ENCODE data around the gene COQ10B. TPM values are rescaled to one million over a fixed set of nuclear protein-coding genes. Genes with fewer than 3 reads are reported as not detected.

COQ10B gene
- total RNA-seq, 1 experiment from 2014 or later = 23.5 TPM

- TF ChIP-seq EZH2 (IDR thresholded peaks at IDR 0.05; ENCODE audit: low read length, unreplicated experiment) (no peak), CTCF (conservative IDR thresholded peaks at IDR 0.05; ENCODE audit: low read depth, low read length) (no peak), EZH2phosphoT487 (IDR thresholded peaks at IDR 0.05; ENCODE audit: borderline replicate concordance, low read length) (no peak)
- ATAC-seq = no peak
- intact Hi-C loops (cut with micrococcal nuclease) = loop anchor here (10.0 kb wide), 1 partner anchor 83 kb away; no protein-coding TSS in a partner anchor
- Histone ChIP-seq H4K20me1 (ENCODE audit: low read length) (peaks cover 64% of the 10 kb centered on the region), H3K4me1 (ENCODE audit: insufficient read depth, low read length) (peaks cover 28% of the 10 kb centered on the region), H3K27ac (ENCODE audit: low read length) (no peak overlapping the region), H3K9me3 (ENCODE audit: low read length) (no peaks in the 10 kb centered on the region), H3K36me3 (ENCODE audit: low read depth, low read length) (peaks cover 68% of the 10 kb centered on the region), H3K4me3 (ENCODE audit: low read length) (peak overlapping the region; percentile 89), H3K79me2 (ENCODE audit: low read length) (peaks cover 88% of the 10 kb centered on the region), H3K9me2 (replicated peaks; ENCODE audit: low read length) (no peaks in the 10 kb centered on the region), H3K4me2 (ENCODE audit: low read length) (peak overlapping the region; percentile 78), H3K27me3 (ENCODE audit: low read length) (no peaks in the 10 kb centered on the region), H3F3A (ENCODE audit: low read length, unreplicated experiment) (no peaks in the 10 kb centered on the region), H3K9ac (ENCODE audit: low read length) (peak overlapping the region; percentile 98; the same call in 1 of the 2 replicates), H2AFZ (ENCODE audit: low read length) (no peak overlapping the region)
- CTCF ChIA-PET = no interaction called here
- no peak for DNase-seq
- POLR2A ChIA-PET (ENCODE audit: unreplicated experiment) = no interaction called here
- no TSS peak for BruUV-seq (replicated peaks)
Measured at GRCh38 chr2:197497326-197497725, 44.0 kb downstream of the COQ10B start.

- Histone ChIP-seq H3F3A (ENCODE audit: low read length, unreplicated experiment) (no peaks in the 10 kb centered on the region), H3K27me3 (ENCODE audit: low read length) (no peaks in the 10 kb centered on the region), H3K36me3 (ENCODE audit: low read depth, low read length) (peaks cover 70% of the 10 kb centered on the region), H3K9me3 (ENCODE audit: low read length) (no peaks in the 10 kb centered on the region), H4K20me1 (ENCODE audit: low read length) (peaks cover 74% of the 10 kb centered on the region), H3K27ac (ENCODE audit: low read length) (no peak overlapping the region), H3K4me2 (ENCODE audit: low read length) (peak overlapping the region; percentile 78), H3K9me2 (replicated peaks; ENCODE audit: low read length) (no peaks in the 10 kb centered on the region), H3K4me1 (ENCODE audit: insufficient read depth, low read length) (peaks cover 36% of the 10 kb centered on the region), H3K79me2 (ENCODE audit: low read length) (peaks cover 90% of the 10 kb centered on the region), H2AFZ (ENCODE audit: low read length) (no peak overlapping the region), H3K4me3 (ENCODE audit: low read length) (peak overlapping the region; percentile 89), H3K9ac (ENCODE audit: low read length) (peak overlapping the region; percentile 98)
- CTCF ChIA-PET = no interaction called here
- peak; percentile 18 for DNase-seq
- no peak for ATAC-seq
- BruUV-seq (replicated peaks) = no TSS peak
- TF ChIP-seq CTCF (conservative IDR thresholded peaks at IDR 0.05; ENCODE audit: low read depth, low read length) (no peak), EZH2 (IDR thresholded peaks at IDR 0.05; ENCODE audit: low read length, unreplicated experiment) (no peak), EZH2phosphoT487 (IDR thresholded peaks at IDR 0.05; ENCODE audit: borderline replicate concordance, low read length) (no peak)
- intact Hi-C loops (cut with micrococcal nuclease) = loop anchor here (10.0 kb wide), 1 partner anchor 84 kb away; no protein-coding TSS in a partner anchor
- POLR2A ChIA-PET (ENCODE audit: unreplicated experiment) = no interaction called here
Measured at GRCh38 chr2:197498235-197498936, 45.0 kb downstream of the COQ10B start.
